HG03558 (cell line): ENCODE data around the gene HTR4.
"Not testable (repeated sequence)": the region's sequence is repeated elsewhere in the genome, so short reads cannot be mapped to it uniquely, and the experiment has no call there.

Experiments
- ATAC-seq: cut with Tn5 transposase; IDR thresholded peaks from one replicate; pipeline ENCODE4 v1.9.1; 2021; ENCODE audit warnings: moderate number of reproducible peaks; ENCODE audit not compliant: unreplicated experiment; ENCODE audit errors: extremely low read depth

The HTR4 gene

DNA sequence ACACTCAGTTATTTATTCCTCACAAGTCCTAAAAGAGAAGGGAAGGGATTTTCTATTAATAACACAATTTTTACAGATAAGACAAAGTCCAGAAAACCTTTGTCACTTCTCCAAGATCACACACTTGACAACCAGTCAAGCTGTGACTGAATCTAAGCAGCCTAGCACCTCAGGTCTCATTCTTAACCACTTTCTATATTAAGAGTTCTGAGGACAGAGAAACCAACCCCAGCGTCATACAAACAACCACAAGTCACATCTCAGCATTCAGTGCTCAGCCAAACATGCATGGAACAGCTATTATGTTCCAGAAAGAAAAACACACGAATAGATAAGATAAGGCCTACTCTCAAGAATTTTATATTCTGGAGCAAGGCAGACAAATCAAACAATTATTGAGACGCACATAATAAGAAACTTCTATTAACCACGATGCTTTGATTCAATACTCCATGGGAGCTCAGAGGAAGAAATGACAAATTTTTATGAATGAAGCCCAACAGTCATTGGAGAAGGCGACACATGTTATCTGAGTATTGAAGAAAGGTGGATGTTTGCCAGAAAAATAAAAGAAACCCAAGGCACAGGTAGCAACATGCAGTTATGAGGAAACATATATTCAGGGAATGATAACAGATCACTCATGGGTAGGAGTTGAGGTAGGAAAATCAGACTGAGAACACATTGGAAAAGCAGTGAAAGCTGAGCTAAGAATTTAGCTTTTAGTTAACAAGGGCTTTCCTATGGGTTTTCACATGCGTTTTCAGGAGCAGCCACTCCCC is 113.1 kb downstream of the HTR4 start:
- ATAC-seq, result no peak

DNA sequence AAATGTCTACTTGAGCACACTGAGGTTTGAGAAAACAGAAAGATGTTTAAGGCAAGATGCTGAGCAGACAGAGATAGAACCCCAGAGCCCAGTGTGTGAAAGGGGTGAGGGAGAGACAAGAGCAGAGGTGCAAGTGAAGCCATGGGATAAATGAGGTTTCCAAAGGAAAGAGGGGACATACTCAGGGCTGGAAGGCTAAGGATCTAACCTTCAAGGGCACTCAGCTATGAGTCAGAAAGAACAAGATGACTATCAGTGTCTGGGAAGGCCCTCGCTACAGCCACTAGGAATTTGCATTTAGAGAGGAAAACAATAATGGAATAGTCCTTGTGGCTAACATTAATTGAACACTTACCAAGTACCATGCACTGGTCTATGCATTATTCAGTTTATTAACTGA is 113.7 kb downstream of the HTR4 start:
- no peak for ATAC-seq

DNA sequence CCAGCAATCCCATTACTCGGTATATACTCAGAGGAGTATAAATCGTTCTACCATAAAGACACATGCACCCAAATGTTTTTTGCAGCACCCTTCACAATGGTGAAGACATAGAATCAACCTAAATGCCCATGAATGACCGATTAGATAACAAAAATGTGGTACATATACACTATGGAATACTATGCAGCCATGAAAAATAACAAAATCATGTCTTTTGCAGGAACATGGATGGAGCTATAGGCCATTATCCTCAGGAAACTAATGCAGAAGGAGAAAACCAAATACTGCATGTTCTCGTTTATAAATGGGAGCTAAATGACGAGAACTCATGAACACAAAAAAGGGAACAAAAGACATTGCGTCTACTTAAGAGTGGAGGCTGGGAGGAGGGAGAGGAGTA is 114.5 kb downstream of the HTR4 start:
- ATAC-seq, result no peak

DNA sequence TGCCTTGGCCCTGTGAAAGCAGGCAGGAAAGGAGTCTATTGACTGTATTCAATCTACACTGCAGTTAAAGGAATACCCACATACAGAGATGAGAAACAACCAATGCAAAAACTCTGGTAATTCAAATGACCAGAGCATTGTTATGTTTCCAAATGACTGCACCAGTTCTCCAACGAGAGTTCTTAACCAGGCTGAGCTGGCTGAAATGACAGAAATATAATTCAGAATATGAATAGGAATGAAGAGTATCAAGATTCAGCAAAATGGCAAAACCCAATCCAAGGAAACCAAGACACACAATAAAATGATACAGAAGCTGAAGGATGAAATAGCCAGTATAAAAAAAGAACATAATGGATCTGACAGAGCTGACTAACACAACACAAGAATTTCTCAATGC is 119.1 kb downstream of the HTR4 start:
- no peak for ATAC-seq

DNA sequence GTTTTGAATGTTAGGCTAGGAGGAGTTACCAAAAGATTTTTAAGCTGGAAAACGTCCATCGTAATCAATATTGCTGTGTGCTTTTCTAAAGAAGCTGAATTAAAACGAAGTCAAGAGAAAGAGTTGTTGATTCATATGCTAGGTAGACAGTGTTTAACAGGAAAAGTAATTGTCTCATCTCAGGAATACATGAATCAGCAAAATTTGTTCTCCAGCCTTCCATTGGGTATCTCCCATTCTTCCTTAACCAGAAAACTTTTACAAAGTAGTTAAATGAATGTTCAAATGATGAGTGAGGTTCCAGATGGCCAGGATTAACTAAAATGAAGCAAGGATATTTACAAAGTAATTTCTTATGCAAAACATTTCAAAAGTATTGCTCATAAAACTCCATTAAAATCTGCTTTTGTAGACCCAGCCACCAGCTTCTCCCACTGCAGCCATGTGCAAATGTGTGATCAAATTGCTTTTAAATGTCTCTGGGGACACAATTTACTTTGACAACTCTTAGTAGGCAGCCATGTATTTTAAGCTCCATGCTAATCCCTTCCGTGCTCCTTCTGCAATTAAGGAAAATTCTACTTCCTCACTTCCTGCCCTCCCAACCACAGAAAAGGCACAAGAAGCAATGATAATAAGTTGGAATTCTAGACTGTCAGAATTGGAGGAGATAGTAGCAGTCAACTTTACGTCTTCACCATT is 121.2 kb downstream of the HTR4 start:
- no peak for ATAC-seq

DNA sequence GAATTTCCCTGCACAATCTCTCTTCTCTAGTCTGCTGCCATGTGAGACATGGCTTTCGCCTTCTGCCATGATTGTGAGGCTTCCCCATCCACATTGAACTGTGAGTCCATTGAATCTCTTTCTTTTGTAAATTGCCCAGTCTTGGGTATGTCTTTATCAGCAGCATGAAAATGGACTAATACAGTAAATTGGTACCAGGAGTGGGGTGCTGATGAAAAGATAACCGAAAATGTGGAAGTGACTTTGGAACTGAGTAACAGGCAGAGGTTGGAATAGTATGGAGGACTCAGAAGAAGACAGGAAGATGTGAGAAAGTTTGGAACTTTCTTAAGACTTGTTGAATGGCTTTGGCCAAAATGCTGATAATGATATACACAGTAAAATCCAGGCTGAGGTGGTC is 124.9 kb downstream of the HTR4 start:
- ATAC-seq, result not testable (repeated sequence)

DNA sequence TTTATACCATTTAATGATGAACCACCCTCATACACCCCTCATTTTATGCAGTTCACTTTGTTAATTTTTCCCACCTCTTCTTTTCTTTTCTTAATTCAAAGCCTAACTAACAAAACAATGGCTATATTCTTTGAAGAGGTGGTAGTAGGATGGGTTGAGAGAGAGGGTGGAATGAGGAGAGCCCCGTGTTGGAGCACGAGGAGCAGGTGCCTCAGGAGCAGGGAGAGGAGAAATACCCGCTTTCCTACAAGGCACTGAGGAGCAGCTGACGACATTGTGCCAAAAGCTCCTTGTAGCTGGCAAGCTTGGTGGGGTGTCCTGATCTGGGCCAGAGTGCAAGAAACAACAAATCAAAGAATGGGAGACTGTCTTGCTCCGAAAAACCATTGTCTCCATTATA is 129.6 kb downstream of the HTR4 start:
- no peak for ATAC-seq

DNA sequence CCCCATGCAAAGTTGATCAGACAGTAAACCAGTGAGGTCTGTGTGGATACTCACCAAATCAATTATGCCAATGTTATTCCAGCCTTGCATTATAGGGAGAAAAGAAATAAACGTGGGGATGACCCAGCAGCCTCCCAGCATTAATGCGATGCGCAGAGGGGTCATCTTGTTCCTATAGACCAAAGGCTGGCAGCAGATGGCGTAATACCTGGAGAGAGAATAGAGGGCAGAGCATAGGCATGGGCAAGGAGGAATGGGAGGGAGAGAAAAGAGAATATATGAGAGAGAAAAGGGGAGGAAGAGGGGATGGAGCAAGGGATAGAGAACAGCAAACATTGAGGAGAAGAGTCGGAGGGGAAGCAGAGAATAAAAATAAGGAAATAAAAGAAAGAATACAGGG is 131.2 kb downstream of the HTR4 start:
- no peak for ATAC-seq

DNA sequence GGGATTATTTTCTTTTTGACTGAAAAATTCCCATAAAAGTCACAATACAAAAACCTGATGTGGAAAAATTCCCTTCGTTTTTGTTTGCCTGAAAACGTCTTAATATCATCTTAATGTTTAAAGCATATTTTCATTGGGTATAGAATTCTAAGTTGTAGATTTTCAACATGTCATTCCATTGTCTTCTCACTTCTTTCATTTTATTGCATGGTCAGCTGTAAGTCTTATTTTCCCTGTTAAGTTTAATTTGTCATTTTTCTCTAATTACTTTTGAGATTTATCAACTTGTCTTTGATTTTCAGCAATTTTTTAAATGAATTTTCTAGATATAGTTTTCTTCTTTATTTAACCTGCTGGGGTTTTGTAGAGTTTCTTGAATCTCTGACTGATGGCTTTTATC is 138.9 kb downstream of the HTR4 start:
- ATAC-seq, result no peak

DNA sequence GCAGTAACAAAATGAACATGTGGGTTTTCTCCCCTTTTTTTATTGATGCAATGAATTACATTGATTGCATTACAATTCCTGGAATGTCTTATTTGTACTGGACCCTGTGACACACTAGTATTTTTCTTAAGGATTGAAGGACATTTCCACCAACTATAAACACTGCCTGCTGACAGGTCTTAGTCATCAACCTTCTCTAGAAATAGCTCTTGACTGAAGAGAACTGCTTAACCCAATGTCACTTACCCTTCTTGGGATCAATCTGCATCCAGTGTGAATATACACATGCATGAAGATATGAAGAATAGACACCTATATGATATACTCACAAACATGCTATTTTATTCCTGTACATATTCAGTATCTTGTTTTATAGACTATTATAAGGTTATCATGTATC is 140.0 kb downstream of the HTR4 start:
- no peak for ATAC-seq

DNA sequence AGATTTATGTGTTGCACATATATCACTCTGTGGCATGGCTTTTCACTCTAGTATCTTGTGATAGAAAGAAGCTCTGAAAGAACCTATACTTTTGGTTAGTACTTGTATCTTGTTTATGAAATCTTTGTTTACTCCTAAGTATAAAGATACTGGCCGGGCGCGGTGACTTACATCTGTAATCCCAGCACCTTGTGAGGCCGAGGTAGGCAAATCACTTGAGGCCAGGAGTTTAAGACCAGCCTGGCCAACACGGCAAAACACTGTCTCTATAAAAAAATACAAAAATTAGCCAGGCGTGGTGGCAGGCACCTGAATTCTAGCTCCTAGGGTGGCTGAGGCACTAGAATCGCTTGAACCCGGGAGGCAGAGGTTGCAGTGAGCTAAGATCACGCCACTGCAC is 141.8 kb downstream of the HTR4 start:
- no peak for ATAC-seq

DNA sequence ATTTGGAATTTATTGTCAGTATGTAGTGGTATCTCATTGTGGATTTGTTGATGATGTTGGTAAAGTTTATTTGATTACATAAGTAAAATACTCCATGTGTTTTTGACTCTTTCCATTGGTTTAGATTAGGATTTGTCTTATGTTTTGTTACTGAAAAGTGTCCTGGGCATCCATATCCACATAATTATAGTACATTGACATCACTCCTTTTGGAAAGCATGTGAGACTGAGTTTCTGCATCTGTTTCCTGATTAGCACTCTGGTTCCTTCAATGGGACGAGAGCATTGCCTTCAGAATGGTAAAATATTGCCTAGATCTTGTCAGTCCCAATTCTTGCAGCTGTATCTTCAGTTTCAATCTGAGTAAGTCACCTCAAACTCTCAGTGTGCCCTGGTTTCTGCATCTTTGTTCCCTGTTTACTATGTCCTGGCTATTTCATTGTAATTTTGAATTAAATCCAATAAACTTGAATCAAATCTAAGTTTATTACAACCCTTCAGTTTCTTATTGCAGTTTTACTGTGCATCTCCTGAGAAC is 142.4 kb downstream of the HTR4 start:
- peak; percentile 84 for ATAC-seq

DNA sequence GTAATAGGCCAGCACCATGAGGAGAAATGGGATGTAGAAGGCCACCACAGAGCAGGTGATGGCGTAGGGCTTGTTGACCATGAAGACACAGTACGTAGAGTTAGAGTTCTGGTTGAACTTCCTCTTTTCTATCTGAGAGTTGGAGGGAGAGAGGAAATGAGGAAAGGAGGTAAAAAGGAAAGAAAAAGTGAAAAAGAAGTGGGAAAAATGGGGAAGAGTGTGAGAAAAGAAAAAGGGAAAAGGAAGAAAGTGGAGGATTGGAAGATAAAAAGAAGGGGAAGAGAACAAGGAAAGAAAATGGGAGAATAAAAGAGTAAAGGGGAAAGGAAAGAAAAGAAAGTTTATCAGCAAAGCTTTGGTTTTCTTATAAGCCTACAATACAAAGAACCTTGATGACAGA is 144.4 kb downstream of the HTR4 start:
- no peak for ATAC-seq

DNA sequence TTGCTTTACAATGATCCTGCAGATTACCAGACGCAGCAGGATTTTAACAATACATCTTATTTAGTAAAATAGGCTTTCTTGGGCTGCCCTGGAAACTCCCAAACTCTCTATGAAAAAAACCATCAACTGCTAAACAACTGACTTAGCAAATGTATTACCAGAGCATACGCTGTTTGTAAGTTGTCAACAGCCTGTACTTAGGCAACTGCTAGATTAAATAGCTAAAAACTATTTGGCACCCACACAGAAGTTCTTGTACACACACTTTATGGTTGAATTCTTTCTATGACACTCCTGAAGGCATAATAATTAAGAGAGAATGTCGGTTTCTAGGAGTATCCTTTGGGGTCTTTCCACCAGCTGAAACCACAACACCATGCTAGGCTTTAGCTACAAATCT is 146.7 kb downstream of the HTR4 start:
- no peak for ATAC-seq

DNA sequence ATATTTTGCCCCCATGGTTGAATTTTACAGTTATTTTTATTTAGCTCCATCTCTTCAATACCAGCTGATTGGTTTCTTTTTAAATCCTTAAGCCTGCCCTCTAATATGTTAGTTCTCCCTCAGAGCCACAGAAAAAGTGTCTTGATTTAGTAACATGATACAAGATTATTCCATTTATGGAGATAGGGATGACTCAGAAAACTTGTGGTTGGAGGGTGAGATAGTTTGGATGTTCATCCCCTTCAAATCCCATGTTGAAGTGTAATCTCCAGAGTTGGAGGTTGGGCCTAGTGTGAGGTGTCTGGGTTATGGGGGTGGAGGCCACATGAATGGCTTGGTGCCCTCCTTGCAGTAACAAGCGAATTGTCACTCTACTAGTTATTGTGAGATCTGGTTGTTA is 154.9 kb downstream of the HTR4 start:
- ATAC-seq, result no peak

DNA sequence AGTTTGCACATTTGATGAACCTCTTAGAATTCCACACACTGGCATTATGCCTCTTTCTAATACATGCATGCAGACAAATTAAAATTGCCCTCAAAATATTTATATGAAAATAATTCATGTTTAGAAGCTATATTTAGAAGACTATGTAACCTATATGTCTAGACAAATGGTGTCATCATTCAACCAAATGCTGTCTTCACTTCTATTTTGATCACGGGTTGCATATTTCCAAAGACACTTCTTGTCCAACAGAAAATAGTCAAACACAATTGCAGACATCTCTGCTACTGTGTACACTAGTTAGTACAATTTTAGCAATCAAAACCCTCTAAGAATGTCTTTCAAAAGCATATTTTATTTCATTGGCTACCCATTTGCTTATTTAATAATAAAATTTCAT is 156.6 kb downstream of the HTR4 start:
- ATAC-seq, result no peak

DNA sequence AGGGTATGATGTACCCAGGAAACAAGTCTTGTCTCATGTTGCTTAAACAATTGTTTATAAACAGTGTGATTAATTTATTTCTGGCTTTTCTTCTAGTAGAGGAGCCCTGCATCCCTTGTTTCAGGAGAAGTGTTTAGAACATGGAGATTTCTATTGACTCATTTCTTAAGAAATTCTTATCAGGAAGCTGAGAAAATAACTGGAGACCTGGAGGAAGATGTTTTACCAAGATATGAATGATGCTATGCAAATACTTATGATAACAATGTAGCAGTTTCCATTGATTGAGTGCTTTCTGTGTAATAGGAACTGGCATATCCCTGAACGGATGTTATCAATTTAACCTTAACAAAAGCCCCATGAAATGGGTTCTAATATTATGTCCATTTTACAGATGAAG is 162.0 kb downstream of the HTR4 start:
- ATAC-seq, result no peak

DNA sequence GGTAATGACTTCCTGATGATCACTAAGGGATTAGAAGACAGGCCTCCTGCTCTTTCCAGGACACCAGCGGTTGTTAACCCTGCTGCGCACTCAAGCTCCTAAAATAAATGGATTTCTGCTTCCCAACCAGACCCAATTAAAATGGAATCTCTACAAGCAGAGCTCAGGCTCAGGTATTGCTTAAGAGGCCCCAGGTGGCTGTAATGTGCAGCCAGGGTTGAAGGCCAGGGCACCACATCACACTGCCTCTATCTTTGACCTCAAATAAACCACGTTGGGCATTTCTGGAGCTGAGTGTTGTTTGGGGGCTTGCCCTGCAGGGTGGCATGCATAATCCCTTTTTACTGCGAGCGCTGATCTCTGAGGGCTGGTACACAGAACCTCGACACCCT is 162.5 kb downstream of the HTR4 start:
- ATAC-seq, result no peak

DNA sequence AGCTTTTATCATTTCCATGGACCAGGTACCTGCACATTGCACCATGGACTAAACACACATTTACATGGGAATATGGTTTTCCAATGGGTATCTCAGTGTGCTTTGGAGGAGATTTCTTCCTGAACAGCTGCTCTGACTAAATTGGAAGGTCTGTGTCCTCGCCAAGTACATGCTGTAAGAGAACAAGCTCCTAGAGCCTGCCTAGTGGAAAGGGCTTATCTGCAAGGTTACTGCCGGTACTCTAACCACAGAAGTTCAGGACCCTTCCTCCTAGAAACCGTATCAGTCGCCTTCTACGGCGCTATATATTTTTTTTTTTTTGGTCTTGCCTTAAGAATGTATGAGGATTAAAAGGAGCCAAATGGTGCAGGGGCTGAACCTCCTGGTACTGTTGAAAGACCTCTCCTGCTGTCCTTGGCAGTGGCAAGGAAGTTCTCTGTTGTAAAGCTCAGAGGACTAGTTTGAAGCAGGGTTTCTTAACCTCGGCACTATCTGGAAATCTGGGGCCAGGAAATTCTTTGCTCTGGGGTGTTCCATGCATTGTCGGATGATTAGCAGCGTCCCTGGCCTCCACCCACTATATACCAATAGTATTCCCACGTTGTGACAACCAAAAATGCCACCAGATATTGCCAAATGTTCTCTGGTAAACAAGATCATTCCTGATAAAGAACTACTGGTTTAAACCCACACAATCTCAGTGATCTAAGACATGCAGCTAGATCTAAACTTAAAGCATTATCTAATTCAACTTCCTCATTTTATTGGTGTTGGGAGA is 163.1 kb downstream of the HTR4 start:
- ATAC-seq, result no peak

DNA sequence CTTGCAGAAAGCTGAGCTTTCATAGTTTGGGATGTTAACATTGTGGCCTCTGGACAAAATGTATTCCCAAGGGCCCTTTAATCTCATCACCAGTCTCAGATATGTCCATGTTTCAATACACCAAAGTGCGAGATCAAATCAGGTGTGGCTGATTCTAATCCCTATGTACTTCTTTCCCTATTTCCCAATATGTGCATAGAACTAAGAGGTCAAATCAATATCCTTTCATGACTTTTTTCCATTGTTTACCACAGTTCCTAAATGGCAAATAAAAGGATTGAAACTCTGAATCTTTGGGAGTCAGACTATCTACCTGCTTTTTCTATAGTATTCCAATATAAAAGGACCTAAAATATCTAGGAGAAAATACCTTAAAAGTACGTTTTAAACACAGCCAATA is 165.6 kb downstream of the HTR4 start:
- ATAC-seq, result no peak

DNA sequence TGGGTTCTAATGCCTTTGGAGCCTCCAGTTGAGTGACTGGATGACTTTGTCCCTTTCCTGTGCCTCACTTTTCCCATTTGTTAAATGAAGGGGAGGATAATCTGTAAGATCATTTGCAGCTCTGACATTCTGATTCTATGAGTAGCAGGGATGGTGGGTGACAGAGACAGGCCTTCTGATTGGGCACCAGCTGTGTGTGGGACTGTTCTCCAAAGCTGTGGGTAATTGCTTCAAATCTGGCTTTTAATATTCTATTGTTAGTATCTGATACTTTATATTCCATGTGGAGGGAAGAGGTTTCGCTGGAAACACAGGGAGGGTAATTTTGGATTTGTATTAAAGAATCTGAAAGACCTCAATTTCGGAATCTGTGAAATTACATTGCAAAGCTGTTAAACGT is 167.9 kb downstream of the HTR4 start:
- ATAC-seq, result no peak
